Astrocyte of the spinal cord (primary cell): ENCODE measurements around the gene RNF157.
A peak's percentile ranks its signal among the peaks of the same experiment; 100 is the strongest.

Experiments used
- DNase-seq: peaks from one replicate; pipeline ENCODE4 v3.0.0; 2011; ENCODE audit warnings: low read depth, low spot score
- H3K4me3 ChIP-seq: 2 replicates; pipeline ENCODE4 v1.5.1; 2011; ENCODE audit warnings: low read depth, mild to moderate bottlenecking, low read length, moderate library complexity
- CTCF ChIP-seq: IDR thresholded peaks from 2 replicates; pipeline ENCODE4 v1.5.1; 2012; ENCODE audit warnings: low read depth, mild to moderate bottlenecking, low read length, inconsistent platforms
- in situ Hi-C: cut with HindIII; loops from 2 replicates; pipeline ENCODE4 v1.10.0; 2017; ENCODE audit warnings: low sequenced_read_pairs

Gene RNF157

GRCh38 chr17:76265624-76266243, 25.4 kb upstream of the RNF157 start:
- TF ChIP-seq CTCF, result no peak
- no peak for DNase-seq
- H3K4me3 ChIP-seq, result peak overlapping the region; percentile 75
- in situ Hi-C loops, result no loop called here

- in situ Hi-C loops, result no loop called here
- no peak for TF ChIP-seq CTCF
- DNase-seq, result peak; percentile 100
- H3K4me3 ChIP-seq, result peak within 1 kb of the TSS; percentile 75
Measured at GRCh38 chr17:76264755-76265623, 24.7 kb upstream of the RNF157 start, which contains the start of gene UBALD2. UBALD2 (plus strand) TSS chr17:76265348; CDS start chr17:76265506, 158 bp downstream.

- in situ Hi-C loops, result no loop called here
- no peak for DNase-seq
- no peak for TF ChIP-seq CTCF
Measured at GRCh38 chr17:76264425-76264754, 24.1 kb upstream of the RNF157 start.

DNA sequence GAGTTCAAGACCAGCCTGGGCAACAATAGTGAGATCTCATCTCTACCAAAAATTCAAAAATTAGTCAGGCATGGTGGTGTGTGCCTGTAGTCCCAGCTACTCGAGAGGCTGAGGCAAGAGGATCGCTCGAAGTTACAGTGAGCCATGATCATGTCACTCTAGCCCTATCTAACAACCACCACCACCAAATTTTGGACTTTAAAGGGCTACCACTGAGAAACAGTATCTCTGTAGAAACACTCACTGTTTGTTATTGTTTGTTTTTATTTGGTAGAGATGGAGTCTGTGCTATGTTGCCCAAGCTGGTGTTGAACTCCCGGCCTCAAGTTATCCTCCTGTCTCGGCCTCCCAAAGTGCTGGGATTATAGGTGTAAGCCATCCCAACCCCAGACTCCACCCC, 23.6 kb upstream of the RNF157 start:
- DNase-seq, result no peak
- TF ChIP-seq CTCF, result no peak
- no peak overlapping the region for H3K4me3 ChIP-seq
- in situ Hi-C loops, result no loop called here

More at GRCh38 chr17:76264425-76264754, 24.1 kb upstream of the RNF157 start:
- no peak overlapping the region for H3K4me3 ChIP-seq

- H3K4me3 ChIP-seq, result no peak overlapping the region
- in situ Hi-C loops, result no loop called here
Measured at GRCh38 chr17:76262732-76263344, 22.5 kb upstream of the RNF157 start.

More at GRCh38 chr17:76262732-76263344, 22.5 kb upstream of the RNF157 start:
- no peak for DNase-seq
- no peak for TF ChIP-seq CTCF
